CD14-positive monocyte (primary cell): ENCODE results near the gene DDIAS. TPM values are rescaled to one million over a fixed set of nuclear protein-coding genes. Genes with fewer than 3 reads are reported as not detected.
A peak's percentile ranks its signal among the peaks of the same experiment; 100 is the strongest.
"Not testable (repeated sequence)": the region's sequence is repeated elsewhere in the genome, so short reads cannot be mapped to it uniquely, and the experiment has no call there.

Experiments
- DNase-seq, 3 donors: peaks; one replicate each; pipeline ENCODE4 v3.0.0-alpha.2; 2011 to 2022
- H2AFZ ChIP-seq: 2 replicates; pipeline ENCODE4 v1.6.0; 2012; ENCODE audit warnings: mild to moderate bottlenecking, low read depth, low read length, inconsistent platforms; ENCODE audit not compliant: insufficient read depth, poor library complexity, severe bottlenecking
- H3K27ac ChIP-seq, 2 donors: 1 replicate in 1 of 2; 2 replicates in 1 of 2; pipeline ENCODE4 v1.5.1; 2012 to 2013; ENCODE audit warnings: low read length in 2 of 2, control low read depth in 1 of 2, inconsistent platforms in 1 of 2, low read depth in 1 of 2, mild to moderate bottlenecking in 1 of 2
- H3K27me3 ChIP-seq, 2 donors: one replicate each; pipeline versions ENCODE4 v1.6.0 to v1.6.1; 2011 to 2013; ENCODE audit warnings: low read length in 2 of 2; ENCODE audit not compliant: control insufficient read depth in 2 of 2, insufficient read depth in 2 of 2
- H3K36me3 ChIP-seq, 2 donors: replicated peaks in 1 of 2; 1 replicate in 1 of 2; 2 replicates in 1 of 2; pipeline versions ENCODE4 v1.5.1 to v1.6.1; 2012 to 2013; ENCODE audit warnings: low read length in 2 of 2, control low read depth in 1 of 2, inconsistent platforms in 1 of 2, mild to moderate bottlenecking in 1 of 2; ENCODE audit not compliant: insufficient read depth in 2 of 2, control insufficient read depth in 1 of 2
- H3K4me1 ChIP-seq, 2 donors: 1 replicate in 1 of 2; 2 replicates in 1 of 2; pipeline versions ENCODE4 v1.5.1 to v1.6.1; 2012 to 2013; ENCODE audit warnings: low read length in 2 of 2, control low read depth in 1 of 2, inconsistent platforms in 1 of 2, mild to moderate bottlenecking in 1 of 2, moderate library complexity in 1 of 2; ENCODE audit not compliant: insufficient read depth in 2 of 2, control insufficient read depth in 1 of 2
- H3K4me2 ChIP-seq: replicated peaks from 2 replicates; pipeline ENCODE3; 2012; ENCODE audit warnings: low read length, moderate library complexity, mild to moderate bottlenecking; ENCODE audit not compliant: poor library complexity, severe bottlenecking; ENCODE audit errors: extremely low read depth
- H3K4me3 ChIP-seq, 3 experiments: fragments of 200-600 bp in 1 of 3; sonication (generic) in 1 of 3; replicated peaks in 1 of 3; 1 replicate in 2 of 3; 2 replicates in 1 of 3; pipeline ENCODE4 v1.5.1; 2011 to 2013; ENCODE audit warnings: low read length in 3 of 3, mild to moderate bottlenecking in 3 of 3, control low read depth in 2 of 3, low read depth in 2 of 3, inconsistent platforms in 1 of 3, moderate library complexity in 1 of 3
- H3K79me2 ChIP-seq: 2 replicates; pipeline ENCODE4 v1.6.0; 2012; ENCODE audit warnings: mild to moderate bottlenecking, control low read depth, inconsistent platforms, low read length, moderate library complexity; ENCODE audit not compliant: insufficient read depth
- H3K9ac ChIP-seq: 2 replicates; pipeline ENCODE4 v1.6.0; 2017; ENCODE audit warnings: low read length, mild to moderate bottlenecking; ENCODE audit not compliant: insufficient read depth, poor library complexity, severe bottlenecking
- H3K9me3 ChIP-seq, 2 donors: replicated peaks in 1 of 2; 1 replicate in 1 of 2; 2 replicates in 1 of 2; pipeline versions ENCODE4 v1.5.1 to v1.6.1; 2012 to 2013; ENCODE audit warnings: low read length in 2 of 2, control low read depth in 1 of 2; ENCODE audit not compliant: control insufficient read depth in 1 of 2, insufficient read depth in 1 of 2
- H4K20me1 ChIP-seq: 2 replicates; pipeline ENCODE4 v1.6.0; 2012; ENCODE audit warnings: mild to moderate bottlenecking, low read length, control low read depth, moderate library complexity; ENCODE audit not compliant: insufficient read depth
- H3K27ac Mint-ChIP-seq, 7 donors: one replicate each; pipeline ENCODE4 v1.8.0; 2020; ENCODE audit warnings: mild to moderate bottlenecking in 7 of 7, mixed read lengths in 7 of 7, moderate library complexity in 6 of 7, inconsistent platforms in 2 of 7
- H3K27me3 Mint-ChIP-seq, 3 donors: one replicate each; pipeline ENCODE4 v1.8.0; 2021 to 2022; ENCODE audit warnings: low read depth in 3 of 3, mild to moderate bottlenecking in 3 of 3, mixed read lengths in 3 of 3, moderate library complexity in 3 of 3, inconsistent platforms in 1 of 3
- H3K36me3 Mint-ChIP-seq, 2 donors: one replicate each; pipeline ENCODE4 v1.8.0; 2020; ENCODE audit warnings: mixed read lengths in 2 of 2, inconsistent platforms in 1 of 2, mild to moderate bottlenecking in 1 of 2
- H3K4me1 Mint-ChIP-seq: one replicate; pipeline ENCODE4 v1.8.0; 2020; ENCODE audit warnings: mild to moderate bottlenecking, mixed read lengths
- H3K4me3 Mint-ChIP-seq, 2 donors: one replicate each; pipeline ENCODE4 v1.8.0; 2020; ENCODE audit warnings: mild to moderate bottlenecking in 2 of 2, mixed read lengths in 2 of 2, moderate library complexity in 1 of 2
- H3K9me3 Mint-ChIP-seq, 7 donors: one replicate each; pipeline ENCODE4 v1.8.0; 2020 to 2022; ENCODE audit warnings: mixed read lengths in 7 of 7, mild to moderate bottlenecking in 6 of 7, moderate library complexity in 6 of 7, inconsistent platforms in 2 of 7
- WGBS: methylation state at CpG from one replicate; pipeline ENCODE4 v1.1.5; 2013; ENCODE audit warnings: missing lambda C conversion rate; ENCODE audit not compliant: insufficient coverage; 5-methylcytosine and 5-hydroxymethylcytosine counted together
- intact Hi-C, 2 donors: fragments of 100-400 bp; cut with micrococcal nuclease; formaldehyde crosslinking; loops; one replicate each; pipeline versions ENCODE4 v1.15.0 to v1.15.1; 2023
- polyA plus RNA-seq, 3 donors: library from polyadenylated mRNA; depleted of rRNA in 1 of 3; unstranded in 2 of 3; stranded (reverse) in 1 of 3; fragments of 300-500 nt in 2 of 3; fragments of >200 nt in 1 of 3; fragmentation: Illumina TruSeq in 2 of 3; gene quantifications; 1 replicate in 2 of 3; 2 replicates in 1 of 3; pipeline ENCODE4 v1.2.3, GENCODE V29; 2012 to 2021

DDIAS gene
- polyA plus RNA-seq, 3 donors = 6.0 to 14.1 (median 13.5) TPM

DNA sequence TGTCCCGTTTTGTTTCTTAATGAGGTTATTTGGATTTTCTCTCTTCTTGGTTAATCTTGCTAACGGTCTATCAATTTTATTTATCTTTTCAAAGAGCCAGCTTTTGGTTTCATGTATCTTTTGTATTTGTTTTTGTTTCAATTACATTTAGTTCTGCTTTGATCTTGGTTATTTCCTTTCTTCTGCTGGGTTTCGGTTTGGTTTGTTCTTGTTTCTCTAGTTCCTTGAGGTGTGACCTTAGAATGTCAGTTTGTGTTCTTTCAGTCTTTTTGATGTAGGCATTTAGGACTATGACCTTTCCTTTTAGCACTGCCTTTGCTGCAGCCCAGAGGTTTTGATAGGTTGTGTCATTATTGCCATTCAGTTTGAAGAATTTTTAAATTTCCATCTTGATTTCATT is 18.7 kb downstream of the DDIAS start:
- Histone ChIP-seq H3K9ac (peak overlapping the region; percentile 4), H3K27ac (peak overlapping the region in 1 of 2 donors; percentile 58), H3K36me3 (peaks cover 37 to 90% of the 10 kb centered on the region in 2 donors)
- H3K27me3 ChIP-seq, H3K9me3 ChIP-seq, H3K9me3 Mint-ChIP-seq, H2AFZ ChIP-seq, H3K4me2 ChIP-seq, intact Hi-C loops, H4K20me1 ChIP-seq, DNase-seq, H3K27me3 Mint-ChIP-seq, H3K4me3 ChIP-seq, H3K4me1 ChIP-seq, H3K79me2 ChIP-seq: not testable (repeated sequence)
- 60% methylated on average over 1 of the region's 3 CpGs for WGBS
- Mint-ChIP-seq H3K4me1 (peaks cover 11% of the 10 kb centered on the region), H3K36me3 (peaks cover 73 to 85% of the 10 kb centered on the region in 2 donors), H3K4me3 (peak overlapping the region in 1 of 2 donors; percentile 58), H3K27ac (peak overlapping the region in 6 of 7 donors; percentile 18 to 89 (median 76))

GRCh38 chr11:82922396-82923173 is 21.0 kb downstream of the DDIAS start:
- H3K4me2 ChIP-seq, H3K4me3 Mint-ChIP-seq, H3K4me1 ChIP-seq, H2AFZ ChIP-seq, H3K27me3 Mint-ChIP-seq, H3K4me3 ChIP-seq, H3K9ac ChIP-seq, H4K20me1 ChIP-seq, H3K79me2 ChIP-seq, H3K9me3 Mint-ChIP-seq, H3K27me3 ChIP-seq, H3K9me3 ChIP-seq, DNase-seq, intact Hi-C loops, H3K27ac ChIP-seq: not testable (repeated sequence)
- Mint-ChIP-seq H3K36me3 (peaks cover 62 to 85% of the 10 kb centered on the region in 2 donors), H3K27ac (peak overlapping the region in 4 of 7 donors; percentile 10 to 66 (median 32)), H3K4me1 (peaks cover 13% of the 10 kb centered on the region)
- 85% methylated on average over 7 of the region's 8 CpGs for WGBS
- H3K36me3 ChIP-seq = peaks cover 27 to 81% of the 10 kb centered on the region in 2 donors
